Umbilical cord (tissue), 2 donors: ENCODE results near the gene DCDC2C. TPM values are rescaled to one million over a fixed set of nuclear protein-coding genes. Genes with fewer than 3 reads are reported as not detected.
A peak's percentile ranks its signal among the peaks of the same experiment; 100 is the strongest.

ENCODE experiments used
- DNase-seq: peaks from one replicate; pipeline ENCODE4 v3.0.0-alpha.2; 2015; ENCODE audit warnings: low spot score
- total RNA-seq: library from RNA; depleted of rRNA; stranded (reverse); fragments of >200 nt; gene quantifications from one replicate; pipeline ENCODE4 v1.2.3, GENCODE V29; 2014; ENCODE audit warnings: low replicate concordance; ENCODE audit not compliant: insufficient read depth

The DCDC2C gene
- total RNA-seq, 1 donor from 2014 or later = 1.7 TPM

- DNase-seq = no peak
Observed at GRCh38 chr2:3672861-3673678, 30.3 kb upstream of the DCDC2C start.

GRCh38 chr2:3674066-3674845 is 29.1 kb upstream of the DCDC2C start:
- no peak for DNase-seq

GRCh38 chr2:3675687-3676086 is 27.7 kb upstream of the DCDC2C start:
- no peak for DNase-seq

- no peak for DNase-seq
Observed at GRCh38 chr2:3677436-3677835, 25.9 kb upstream of the DCDC2C start.

GRCh38 chr2:3678212-3678611 is 25.2 kb upstream of the DCDC2C start:
- no peak for DNase-seq

GRCh38 chr2:3679180-3679579 is 24.2 kb upstream of the DCDC2C start:
- no peak for DNase-seq

GRCh38 chr2:3679616-3680393 is 23.6 kb upstream of the DCDC2C start:
- DNase-seq = no peak

- DNase-seq = no peak
Observed at GRCh38 chr2:3680548-3681345, 22.6 kb upstream of the DCDC2C start.

GRCh38 chr2:3681625-3682024 is 21.8 kb upstream of the DCDC2C start:
- no peak for DNase-seq

GRCh38 chr2:3682811-3683210 is 20.6 kb upstream of the DCDC2C start:
- no peak for DNase-seq

GRCh38 chr2:3683748-3684454 is 19.5 kb upstream of the DCDC2C start:
- no peak for DNase-seq

- no peak for DNase-seq
Observed at GRCh38 chr2:3689998-3690748, 13.2 kb upstream of the DCDC2C start.

GRCh38 chr2:3692375-3692774 is 11.0 kb upstream of the DCDC2C start:
- no peak for DNase-seq

GRCh38 chr2:3696545-3696944 is 6.8 kb upstream of the DCDC2C start:
- no peak for DNase-seq

GRCh38 chr2:3701071-3701470 is 2.3 kb upstream of the DCDC2C start:
- DNase-seq = peak; percentile 13

- DNase-seq = no peak
Observed at GRCh38 chr2:3703757-3704355, 481 bp downstream of the DCDC2C start.

- DNase-seq = no peak
Observed at GRCh38 chr2:3704692-3705091, 1.3 kb downstream of the DCDC2C start.

GRCh38 chr2:3705782-3706181 is 2.4 kb downstream of the DCDC2C start:
- no peak for DNase-seq

GRCh38 chr2:3706892-3707291 is 3.5 kb downstream of the DCDC2C start:
- no peak for DNase-seq

GRCh38 chr2:3708576-3708975 is 5.2 kb downstream of the DCDC2C start:
- DNase-seq = peak; percentile 11
